CD4-positive, alpha-beta T cell treated with Interleukin-6 at 100 ng/mL for 8 hours (primary cell): ENCODE measurements around the gene TMF1.

Experiments used
- DNase-seq: peaks from one replicate; pipeline ENCODE4 v3.0.0-alpha.2; 2020; ENCODE audit warnings: mixed read lengths, low spot score

TMF1 gene

DNA sequence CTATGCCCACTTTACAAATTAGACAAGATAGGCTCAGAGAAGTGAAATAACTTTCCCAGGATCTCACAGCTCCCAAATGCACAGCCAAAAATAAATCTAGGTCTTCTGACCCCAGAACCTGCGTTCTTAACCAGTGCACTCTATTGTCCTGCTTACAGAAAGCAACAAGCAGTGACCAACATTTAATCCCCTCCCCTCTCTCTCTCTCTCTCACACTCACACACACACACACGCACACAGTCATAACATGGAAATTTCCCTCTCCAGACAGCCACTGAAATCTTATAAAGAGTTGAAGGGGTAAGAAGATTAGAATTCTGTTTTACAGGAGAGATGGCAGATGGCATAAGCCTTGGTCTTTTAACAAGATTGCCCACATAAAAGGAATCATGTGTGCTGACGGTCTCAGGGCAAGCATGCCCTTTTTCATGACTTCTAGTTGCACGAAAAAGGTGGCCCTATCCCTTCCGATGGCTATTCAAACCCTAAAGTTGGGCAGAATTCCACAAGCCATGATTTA lies 68.1 kb downstream of the TMF1 start:
- DNase-seq = no peak

DNA sequence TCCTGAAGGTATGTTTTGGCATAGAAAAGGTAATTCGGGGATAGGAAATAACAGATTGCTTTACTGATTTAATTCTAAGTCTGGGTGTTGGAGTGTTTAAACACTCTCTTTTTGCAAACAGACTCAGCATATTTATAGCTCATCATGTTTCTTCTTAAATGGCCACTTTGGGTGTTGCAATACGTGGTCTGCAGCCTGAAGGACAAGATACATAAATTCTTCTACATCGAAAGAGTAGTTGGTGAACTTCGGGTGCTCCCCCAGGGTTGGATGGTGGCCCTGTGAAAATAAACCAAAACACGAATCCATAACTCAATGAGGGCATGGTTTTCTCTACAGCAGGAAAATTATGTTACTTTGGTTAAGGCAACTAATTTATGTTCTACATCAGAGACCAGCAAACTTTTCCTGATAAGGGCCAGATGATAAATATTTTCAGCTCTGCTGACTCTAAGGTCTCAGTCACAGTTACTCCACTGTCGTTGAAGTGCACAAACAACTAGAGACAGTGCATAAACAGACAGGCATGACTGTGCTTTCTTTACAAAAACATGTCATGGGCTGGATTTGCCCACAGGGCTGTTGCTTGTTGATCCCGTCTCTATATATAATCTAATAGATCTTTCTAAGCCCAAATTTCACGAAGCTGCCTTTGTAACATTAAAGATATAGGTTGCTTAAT lies 74.5 kb downstream of the TMF1 start:
- no peak for DNase-seq

DNA sequence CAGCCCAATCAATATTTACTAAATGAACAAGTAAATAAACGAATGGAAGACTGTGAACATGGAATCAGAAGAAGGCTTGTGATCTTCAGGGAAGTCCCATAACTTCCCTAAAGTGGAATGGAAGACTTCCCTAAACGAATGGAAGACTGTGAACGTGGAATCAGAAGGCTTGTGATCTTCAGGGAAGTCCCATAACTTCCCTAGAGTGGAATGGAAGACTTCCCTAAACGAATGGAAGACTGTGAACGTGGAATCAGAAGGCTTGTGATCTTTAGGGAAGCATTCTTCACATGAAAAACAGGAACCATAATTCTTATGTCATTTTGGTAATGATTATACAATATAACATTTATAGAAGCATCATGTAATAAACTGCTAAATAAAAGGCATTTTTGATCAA lies 77.4 kb downstream of the TMF1 start:
- no peak for DNase-seq

DNA sequence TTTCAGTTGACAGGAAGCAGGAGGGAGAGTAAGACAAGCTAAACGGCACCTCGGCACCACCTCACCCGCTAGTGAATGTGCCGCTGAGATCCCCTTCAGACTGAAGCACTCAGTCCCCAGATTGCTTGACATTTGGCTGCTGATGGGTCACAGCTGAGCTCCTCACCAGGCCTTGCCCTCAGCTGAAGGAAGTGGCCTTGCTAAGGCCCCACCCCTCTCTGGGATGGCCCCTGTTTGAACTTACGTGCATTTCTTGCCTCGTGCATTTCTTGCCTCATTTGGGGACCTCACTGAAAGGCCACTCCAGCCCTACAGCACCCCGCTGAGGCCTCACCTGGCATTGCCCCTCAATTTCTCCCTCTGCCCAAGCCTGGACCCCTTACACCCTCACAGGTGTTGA lies 78.5 kb downstream of the TMF1 start:
- DNase-seq = no peak

DNA sequence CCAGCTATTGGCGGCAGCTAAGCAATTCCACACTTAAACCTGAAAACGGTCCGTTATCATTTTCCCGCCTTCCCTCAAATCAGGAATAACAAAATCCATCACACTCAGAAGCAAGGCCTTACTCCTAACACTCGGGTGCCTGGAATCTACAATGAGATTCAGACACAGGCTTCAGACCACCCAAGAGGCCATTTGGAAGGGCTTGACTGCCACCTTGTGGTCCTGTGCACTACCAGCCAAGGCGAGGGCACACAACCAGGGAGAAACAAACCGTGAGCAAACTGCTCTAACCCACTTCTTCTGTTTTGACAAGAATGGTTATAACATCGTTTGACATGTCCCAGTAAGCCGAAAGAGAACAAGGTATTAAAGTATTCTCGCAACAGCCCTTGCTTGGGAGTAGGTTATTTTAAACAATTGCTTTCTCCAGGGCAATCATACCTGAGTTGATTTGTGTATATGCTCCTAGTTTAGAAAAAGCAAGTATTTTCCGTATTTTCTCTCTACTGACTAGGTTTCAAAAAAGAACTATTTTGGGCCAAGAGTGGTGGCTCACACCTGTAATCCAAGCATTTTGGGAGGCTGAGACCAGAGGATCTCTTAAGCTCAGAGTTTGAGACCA lies 79.7 kb downstream of the TMF1 start:
- no peak for DNase-seq
